Kidney glomerular epithelial cell (primary cell): ENCODE results near the gene CD274.

Experiments used
- DNase-seq: peaks from one replicate; lab custom pipeline; 2025; lab: John Stamatoyannopoulos, UW

Gene CD274

DNA sequence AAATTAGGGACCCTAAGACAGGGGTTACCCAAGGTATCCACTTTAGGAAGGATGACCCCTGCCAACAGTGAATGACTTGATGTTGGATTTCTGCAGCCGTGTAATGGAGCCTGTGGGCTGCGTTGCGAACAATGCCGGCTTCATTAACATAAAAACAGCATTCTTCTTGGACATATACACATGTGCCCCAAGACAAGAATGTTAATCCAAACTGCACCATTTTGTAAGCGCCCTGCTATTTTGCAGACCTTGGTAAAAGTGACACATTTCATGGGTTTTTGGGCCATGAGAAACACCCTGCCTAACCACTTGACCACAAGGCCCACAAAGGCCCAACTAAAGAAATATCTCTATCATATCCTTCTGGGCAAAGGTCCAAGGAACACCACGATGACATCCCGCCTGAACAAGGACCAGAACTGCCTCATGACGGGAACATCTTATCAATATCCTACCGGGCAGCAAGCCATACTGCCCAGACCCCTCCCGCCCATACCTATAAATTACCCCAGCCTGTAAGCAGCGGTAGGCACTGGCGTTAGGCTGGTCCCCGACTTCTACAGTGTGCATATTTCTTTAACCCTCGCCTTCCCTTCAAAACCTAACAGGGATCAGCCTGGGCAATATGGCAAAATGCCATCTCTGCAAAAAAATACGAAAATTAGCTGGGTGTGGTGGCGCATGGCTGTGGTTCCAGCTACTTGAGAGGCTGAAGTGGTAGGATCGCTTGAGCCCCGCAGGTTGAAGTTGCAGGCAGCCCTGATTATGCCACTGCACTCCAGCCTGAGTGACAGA, 50.3 kb downstream of the CD274 start:
- no peak for DNase-seq

DNA sequence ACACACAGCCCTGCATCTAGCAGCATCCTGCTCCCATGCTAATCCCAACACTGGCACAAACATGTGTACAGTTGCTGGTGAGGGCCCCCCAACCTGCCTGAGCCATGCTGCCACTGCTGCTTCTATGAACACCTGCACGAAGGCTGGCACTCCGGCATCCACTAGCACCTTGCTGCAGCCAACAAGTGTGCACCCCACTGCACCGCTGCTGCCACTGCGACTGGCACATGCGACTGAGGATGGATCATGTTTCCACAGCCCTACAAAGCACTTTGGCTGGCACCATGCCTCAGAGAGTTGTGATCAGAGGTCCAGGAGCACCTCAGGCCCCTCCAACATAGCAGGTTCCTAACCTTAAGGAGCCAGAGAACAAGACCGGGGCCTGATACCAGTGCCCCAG, 52.2 kb downstream of the CD274 start:
- no peak for DNase-seq

DNA sequence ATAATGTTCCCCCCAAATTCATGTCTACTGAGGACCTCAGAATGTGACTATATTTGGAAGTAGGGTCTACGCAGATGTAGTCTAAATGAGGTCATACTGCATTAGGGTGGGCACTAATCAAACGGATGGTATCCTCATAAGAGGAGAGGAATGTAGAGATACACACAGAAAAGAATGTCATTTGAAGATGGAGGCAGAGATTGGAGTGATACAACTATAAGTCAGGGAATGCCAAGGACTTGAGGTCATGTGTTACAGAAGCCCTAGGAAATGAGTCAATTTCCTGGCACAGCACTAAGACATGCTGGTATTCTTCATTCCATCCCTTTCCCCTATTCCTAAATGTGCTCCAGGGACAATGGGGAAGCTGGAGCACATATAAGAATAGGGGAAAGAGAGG, 59.2 kb downstream of the CD274 start:
- peak; percentile 93 for DNase-seq

DNA sequence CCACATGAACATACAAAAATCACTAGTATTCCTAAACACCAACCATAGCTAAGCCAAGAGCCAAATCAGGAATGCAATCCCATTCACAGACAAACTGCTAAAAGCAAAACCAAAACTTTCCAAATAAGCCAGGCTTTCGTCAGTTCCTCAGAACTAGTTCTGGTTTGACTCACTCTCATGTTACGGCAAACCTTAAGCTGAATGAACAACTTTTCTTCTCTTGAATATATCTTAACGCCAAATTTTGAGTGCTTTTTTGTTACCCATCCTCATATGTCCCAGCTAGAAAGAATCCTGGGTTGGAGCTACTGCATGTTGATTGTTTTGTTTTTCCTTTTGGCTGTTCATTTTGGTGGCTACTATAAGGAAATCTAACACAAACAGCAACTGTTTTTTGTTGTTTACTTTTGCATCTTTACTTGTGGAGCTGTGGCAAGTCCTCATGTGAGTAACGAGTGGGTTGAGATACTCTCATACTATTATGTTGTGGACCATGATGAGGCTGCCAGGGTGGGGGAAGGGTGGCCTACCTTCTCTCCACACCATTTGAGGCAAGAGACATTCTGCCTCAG, 60.1 kb downstream of the CD274 start, which contains the start of gene PDCD1LG2:
PDCD1LG2 (plus strand) TSS at position 172 of the 572 bp plus-strand sequence. CDS start 12,016 bp downstream, outside the sequence.
- no peak for DNase-seq

DNA sequence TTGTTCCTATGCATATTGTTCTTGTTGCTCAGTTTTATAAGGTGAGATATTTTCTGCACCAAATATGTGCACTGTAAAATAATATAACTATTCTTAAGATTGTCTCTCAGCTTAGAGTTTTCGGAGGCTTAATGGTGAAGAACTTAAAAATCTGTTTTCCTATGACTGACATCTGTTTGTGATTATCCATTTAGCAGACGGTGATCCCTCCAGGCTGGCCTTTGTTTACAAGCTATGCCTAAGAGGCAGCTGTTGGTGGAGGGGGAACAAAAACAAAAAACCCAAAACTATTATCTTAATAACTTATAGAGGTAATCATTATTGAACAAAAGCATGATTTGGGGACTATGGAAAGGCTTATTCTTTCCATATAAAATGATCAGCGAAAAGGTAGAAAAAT, 60.6 kb downstream of the CD274 start:
- no peak for DNase-seq

DNA sequence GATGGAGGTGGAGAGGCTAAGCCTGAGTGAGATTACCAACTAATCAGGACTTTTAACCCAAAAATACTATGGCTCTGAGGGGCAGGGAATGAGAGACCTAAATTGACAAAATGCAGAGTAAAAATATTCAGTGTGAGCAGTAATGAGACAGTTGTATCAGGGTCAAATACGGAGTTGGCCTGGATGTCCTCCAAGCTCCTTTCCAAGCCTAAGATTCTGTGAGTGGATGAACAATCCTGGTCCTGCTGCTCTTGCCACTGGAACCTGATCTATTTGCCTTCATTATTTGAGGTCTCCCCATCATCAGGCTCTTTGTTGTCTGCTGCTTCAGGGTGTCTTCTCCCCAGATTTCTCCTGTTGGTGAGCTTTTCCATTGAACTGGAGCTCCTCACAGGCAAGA, 61.1 kb downstream of the CD274 start:
- DNase-seq = no peak

DNA sequence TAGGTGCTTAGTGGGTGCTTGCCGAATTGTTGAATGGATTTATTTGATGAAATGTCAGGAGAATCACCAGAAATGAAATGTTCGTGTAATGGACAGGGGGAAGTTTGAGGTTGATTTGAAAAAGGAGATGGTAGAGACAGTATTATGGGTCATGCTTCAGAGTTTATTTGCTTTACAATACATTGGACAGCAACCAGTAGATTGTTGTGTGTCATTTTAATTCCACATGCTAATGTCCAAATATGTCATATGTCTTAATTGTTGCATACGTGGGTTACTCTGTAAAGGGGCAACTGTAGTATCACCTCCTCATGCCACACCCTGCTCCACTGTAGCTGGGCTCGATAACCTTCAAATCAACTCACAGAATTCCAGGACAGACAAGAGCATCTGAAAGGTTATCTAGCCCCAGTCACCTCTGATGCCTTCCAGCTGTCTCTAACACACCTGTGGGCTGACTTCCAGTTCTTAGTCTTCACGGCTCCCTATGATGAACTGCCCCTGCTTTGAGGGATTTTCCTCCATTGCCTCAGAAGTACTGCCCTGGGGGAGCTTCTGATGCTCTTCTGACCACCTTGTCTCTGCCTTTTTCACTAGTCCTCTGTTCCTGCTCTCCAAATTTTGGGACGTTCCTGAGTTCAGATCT, 61.7 kb downstream of the CD274 start:
- no peak for DNase-seq

DNA sequence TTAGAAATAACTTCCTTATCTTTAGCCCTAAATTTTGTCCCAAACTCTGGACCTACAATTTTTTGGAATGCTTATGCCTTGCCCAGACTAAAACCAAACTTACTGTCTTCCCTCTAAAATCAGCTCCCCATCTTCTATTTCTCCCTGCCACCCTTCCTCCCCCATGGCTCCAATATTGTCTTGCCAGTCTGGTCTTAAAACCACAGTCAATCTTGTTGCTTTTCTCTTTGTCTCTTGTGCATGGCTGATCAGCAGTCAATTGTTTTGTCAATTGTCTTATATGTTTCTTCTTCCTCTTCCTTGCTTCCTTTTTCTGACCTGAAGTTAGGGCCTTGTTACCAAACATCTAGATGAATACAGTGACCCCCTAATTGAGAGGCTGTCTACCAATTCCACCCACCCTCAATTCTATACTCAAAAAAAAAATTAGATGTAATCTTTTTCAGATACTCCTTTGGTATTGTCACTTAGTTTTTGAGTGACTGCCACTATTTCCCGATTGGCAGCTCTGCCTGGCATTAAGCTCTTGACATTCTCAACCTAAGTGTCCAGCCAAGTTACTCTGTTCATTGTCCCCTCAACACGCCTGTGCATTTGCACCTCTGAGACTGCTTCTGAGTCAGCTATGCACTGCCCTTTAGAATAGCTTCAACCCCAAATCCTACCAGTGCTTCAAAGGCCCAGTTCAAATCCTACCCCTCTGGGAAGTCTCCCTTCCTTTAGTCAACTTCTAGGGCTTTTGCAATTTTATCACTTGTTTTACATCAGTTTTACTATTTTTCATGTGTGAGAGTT, 62.5 kb downstream of the CD274 start:
- DNase-seq = no peak

DNA sequence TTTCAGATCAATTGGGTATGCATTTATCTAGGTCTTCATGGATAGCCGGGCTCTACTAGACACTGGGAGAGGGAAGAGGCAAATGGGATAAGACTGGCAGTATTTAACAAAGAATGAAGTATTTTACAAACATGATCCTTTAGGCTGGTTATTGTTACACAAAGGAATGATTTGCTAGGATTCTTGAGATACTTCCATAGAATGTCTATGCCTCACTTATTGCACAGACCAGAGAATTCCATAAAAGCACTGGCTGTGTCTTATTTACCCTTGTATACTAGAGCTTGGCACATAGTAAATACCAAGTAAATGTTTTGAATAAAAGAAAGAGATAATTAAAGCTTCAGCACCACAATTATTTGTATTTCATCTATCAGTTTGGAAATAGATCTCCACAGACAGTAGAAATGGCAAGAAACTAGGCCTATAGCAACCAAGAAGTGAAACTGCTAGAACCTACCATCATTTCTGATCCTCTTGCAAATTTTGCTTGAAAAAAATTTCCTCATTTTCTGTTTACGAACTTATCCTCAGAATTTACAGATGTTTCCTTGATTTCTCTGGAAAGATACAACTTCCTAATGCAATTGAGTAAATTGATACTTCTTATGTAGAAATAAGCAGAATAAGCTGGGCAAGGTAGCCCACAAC, 63.7 kb downstream of the CD274 start:
- no peak for DNase-seq

DNA sequence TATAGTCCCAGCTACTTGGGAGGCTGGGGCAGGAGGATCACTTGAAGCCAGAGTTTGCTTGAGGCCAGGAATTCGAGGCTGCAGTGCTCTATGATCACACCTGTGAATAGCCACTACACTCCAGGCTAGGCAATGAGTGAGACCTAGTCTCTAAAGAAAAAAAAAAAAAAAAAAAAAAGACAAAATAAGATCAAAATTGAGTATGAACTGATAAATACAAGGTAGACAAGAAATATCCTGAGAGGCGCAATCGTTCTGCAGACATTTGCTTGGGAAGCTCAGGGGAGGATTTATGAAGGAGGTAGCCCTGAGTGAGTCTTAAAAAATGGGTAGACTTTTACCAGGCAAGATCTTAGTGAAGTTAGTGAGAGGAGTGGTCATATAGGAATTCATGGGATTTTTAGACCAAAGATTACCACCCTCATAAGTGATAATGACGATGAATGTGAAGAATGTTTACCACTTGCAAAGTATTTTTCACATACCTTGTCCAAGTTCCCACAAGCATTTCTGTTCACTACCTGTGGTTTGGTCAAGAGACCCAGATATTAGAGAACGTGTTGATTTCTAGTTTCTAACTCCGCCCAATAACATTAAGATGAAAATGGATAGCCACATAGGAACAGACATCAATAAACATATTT, 64.4 kb downstream of the CD274 start:
- DNase-seq = no peak

DNA sequence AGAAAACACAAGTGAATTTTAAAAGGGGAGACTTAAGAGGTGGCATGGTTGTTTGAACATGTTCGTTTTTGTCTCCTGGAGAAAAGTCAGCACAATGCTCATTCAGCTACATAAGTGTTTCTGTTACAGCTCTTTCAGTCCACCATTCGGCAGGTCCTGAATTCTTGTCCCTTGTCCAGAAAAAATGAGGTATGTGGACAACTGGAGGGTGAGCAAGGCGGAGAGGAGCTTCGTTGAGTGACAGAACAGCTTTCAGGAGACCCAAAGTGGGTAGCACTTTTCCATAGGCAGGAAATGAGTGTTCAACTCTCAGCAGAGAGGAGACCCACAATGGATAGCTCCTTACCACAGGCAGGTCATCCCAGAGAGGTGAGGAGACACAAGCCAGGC, 64.9 kb downstream of the CD274 start:
- DNase-seq = no peak

DNA sequence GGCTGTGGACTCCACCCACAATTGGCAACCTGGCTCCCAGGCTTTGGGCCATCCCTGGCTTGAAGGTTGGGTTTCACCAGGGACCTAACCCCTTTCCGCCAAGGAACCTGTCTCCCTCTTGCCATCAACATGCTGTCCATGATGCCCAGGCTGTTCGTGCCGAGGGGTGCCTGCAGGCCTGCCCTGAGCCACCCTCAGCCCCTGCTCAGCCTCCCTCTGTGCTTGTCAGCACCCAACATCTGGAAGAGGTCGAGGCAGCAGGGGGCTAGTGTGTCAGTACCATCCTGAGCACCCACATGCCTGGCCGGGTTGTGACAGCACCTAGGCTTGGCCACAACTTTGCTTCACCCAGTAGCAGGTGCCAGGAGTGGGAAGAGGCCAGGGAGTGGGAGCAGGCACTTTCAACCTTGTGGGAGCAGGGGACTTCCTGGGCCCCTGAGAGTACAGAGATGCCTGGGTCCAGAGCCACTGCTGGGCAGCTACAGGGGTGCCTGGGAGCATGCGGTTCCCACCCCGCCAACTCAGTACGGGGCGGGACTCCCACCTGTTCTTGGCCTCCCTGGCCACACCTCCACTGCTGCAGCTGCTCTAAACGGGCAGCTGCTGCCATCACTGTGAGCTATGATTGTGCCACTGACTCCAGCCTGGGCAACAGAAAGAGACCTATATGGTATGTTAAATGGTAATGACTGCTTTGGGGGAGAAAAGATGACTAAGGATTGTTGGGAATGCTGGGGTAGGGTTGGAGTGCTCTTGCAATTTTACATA, 66.3 kb downstream of the CD274 start:
- no peak for DNase-seq

DNA sequence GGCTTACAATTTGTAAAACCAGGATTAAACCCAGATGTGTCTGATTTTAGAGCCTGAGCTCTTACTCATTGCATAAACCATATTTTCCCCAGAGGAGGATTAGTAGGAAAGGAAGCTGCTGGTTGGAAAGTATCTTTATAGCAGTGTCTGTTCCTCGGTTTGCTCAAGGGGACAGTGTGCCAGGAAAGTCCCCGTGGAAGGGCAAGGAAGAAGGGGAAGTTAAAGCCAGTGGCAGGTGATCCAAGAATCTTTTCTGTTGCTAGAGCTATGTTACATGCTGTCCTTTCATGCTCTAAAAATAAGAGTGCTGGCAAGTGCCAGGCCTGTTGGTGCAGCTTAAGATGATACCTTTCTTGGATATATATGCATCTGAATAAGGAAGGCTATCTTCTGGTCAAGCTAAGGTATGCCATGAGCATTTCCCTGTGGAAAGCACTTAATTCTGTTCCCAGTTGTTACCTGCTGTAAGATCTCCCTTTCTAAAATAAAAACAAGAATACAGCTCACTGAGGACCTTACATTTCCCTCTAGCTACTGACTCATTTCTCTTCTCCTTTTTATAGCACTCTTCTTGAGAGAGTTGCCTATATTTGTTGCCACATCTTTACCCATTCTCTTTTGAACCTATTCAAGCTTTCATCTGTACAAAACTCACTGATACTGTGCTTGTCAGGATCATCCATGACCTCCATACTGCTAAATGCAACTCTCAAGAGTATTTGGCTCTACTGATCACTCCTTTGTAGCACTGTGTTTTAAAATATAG, 68.0 kb downstream of the CD274 start:
- no peak for DNase-seq

DNA sequence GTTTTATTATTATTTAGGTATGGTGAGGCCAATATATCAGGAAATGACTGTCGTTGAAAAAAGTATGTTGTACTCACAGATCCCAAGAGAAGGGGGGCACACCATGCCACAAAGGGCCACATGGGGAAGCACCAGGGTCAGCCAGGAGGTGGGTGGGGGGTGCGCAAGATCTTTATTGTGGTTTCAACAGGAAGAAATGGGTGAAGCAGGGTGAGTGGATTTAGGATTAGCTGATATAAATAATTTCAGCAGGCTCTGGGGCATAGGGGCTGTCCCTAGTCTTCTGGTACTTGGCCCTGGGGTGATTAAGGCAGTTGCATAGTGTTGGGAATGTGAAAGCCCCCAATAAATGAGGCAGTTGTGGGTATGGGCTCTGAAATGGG, 68.6 kb downstream of the CD274 start:
- DNase-seq = no peak
